Measurements from ENCODE around the gene CFAP251. TPM values are rescaled to one million over a fixed set of nuclear protein-coding genes. Genes with fewer than 3 reads are reported as not detected.
A peak's percentile ranks its signal among the peaks of the same experiment; 100 is the strongest.
"Not testable (repeated sequence)": the region's sequence is repeated elsewhere in the genome, so short reads cannot be mapped to it uniquely, and the experiment has no call there.

The CFAP251 gene
- total RNA-seq, 1 experiment from 2014 or later, result 23.5 TPM

DNA sequence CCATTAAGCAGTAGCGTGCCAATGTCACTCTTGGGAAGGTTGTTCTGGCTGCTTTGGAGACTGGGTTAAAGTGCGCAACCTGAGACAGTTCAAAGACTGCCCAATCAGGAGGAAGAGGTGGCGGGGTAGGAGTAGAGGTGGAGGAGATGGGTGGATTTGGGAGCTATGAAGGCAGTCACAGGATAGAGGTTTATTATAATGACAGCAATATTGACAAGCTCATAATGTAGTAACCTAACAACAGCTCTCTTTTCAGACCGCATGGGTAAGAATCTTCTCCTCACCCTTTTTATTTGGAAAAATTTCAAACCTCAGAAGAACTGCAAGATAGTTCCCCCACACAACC, 35.1 kb upstream of the CFAP251 start:
- DNase-seq (ENCODE audit: unreplicated experiment), result no peak
- POLR2A ChIA-PET, result interaction anchor here (0.6 kb wide), 1 partner anchor 197 kb away, joined by 5 read pairs; no protein-coding TSS in a partner anchor
- no peaks in the 10 kb centered on the region for H3K36me3 Mint-ChIP-seq (ENCODE audit: insufficient read depth, unreplicated experiment)
- no TSS peak for BruUV-seq (replicated peaks)
- intact Hi-C loops (cut with micrococcal nuclease), result no loop called here
- TF ChIP-seq, protein P1, sequence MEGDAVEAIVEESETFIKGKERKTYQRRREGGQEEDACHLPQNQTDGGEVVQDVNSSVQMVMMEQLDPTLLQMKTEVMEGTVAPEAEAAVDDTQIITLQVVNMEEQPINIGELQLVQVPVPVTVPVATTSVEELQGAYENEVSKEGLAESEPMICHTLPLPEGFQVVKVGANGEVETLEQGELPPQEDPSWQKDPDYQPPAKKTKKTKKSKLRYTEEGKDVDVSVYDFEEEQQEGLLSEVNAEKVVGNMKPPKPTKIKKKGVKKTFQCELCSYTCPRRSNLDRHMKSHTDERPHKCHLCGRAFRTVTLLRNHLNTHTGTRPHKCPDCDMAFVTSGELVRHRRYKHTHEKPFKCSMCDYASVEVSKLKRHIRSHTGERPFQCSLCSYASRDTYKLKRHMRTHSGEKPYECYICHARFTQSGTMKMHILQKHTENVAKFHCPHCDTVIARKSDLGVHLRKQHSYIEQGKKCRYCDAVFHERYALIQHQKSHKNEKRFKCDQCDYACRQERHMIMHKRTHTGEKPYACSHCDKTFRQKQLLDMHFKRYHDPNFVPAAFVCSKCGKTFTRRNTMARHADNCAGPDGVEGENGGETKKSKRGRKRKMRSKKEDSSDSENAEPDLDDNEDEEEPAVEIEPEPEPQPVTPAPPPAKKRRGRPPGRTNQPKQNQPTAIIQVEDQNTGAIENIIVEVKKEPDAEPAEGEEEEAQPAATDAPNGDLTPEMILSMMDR (IDR thresholded peaks at IDR 0.05; ENCODE audit: unreplicated experiment), result no peak
- no peaks in the 10 kb centered on the region for H3K4me1 Mint-ChIP-seq (ENCODE audit: insufficient read depth, unreplicated experiment)
- no peaks in the 10 kb centered on the region for H3K9me3 Mint-ChIP-seq (ENCODE audit: unreplicated experiment)
- no peaks in the 10 kb centered on the region for H3K27me3 Mint-ChIP-seq (ENCODE audit: insufficient read depth, unreplicated experiment)
- CTCF ChIA-PET, result interaction anchor here (0.5 to 1.4 kb wide), 4 partner anchors 15 to 125 kb away, joined by 3 to 5 read pairs (median 3); no protein-coding TSS in a partner anchor
- H3K4me3 Mint-ChIP-seq (ENCODE audit: unreplicated experiment), result no peak overlapping the region
- H3K27ac Mint-ChIP-seq (ENCODE audit: low read depth, unreplicated experiment), result no peak overlapping the region

DNA sequence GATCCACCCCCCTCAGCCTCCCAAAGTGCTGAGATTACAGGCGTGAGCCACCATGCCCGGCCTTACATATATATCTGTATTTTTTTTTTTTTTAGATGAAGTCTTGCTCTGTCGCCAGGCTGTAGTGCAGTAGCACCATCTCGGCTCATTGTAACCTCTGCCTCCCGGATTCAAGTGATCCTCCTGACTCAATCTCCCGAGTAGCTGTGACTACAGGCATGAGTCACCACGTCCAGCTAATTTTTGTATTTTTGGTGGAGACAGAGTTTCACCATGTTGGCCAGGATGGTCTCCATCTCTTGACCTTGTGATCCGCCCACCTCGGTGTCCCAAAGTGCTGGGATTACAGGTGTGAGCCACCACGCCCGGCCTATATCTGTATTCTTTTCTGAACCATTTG, 33.3 kb upstream of the CFAP251 start:
- H3K36me3 Mint-ChIP-seq (ENCODE audit: insufficient read depth, unreplicated experiment); H3K27ac Mint-ChIP-seq (ENCODE audit: low read depth, unreplicated experiment); H3K27me3 Mint-ChIP-seq (ENCODE audit: insufficient read depth, unreplicated experiment); H3K4me1 Mint-ChIP-seq (ENCODE audit: insufficient read depth, unreplicated experiment); POLR2A ChIA-PET; H3K9me3 Mint-ChIP-seq (ENCODE audit: unreplicated experiment); H3K4me3 Mint-ChIP-seq (ENCODE audit: unreplicated experiment); BruUV-seq (replicated peaks): not testable (repeated sequence)
- CTCF ChIA-PET, result interaction anchor here (0.8 kb wide), 1 partner anchor 91 kb away, joined by 3 read pairs; no protein-coding TSS in a partner anchor
- DNase-seq (ENCODE audit: unreplicated experiment), result peak; percentile 46
- intact Hi-C loops (cut with micrococcal nuclease), result loop anchor here (5.0 kb wide), 1 partner anchor 137 kb away; the partner anchor contains the start of gene BCL7A

DNA sequence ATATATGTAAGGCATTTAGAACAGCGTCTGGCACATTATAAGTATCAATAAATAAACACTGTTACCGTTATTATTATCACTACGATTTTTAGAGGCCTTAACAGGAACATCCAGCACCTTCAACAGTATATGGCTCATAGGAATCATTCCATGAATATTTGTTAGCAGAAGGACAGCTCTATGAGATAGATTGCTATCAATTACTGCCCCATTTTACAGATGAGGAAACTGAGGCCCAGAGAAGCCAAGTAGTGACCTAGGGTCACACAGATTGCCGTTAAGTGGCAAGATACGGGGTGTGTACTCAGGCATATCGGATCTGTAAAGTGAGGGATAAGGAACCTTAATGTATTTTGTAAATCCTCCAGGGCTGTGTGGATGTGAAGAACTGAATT, 30.3 kb upstream of the CFAP251 start:
- Mint-ChIP-seq H3K27ac (ENCODE audit: low read depth, unreplicated experiment) (peak overlapping the region; percentile 98), H3K27me3 (ENCODE audit: insufficient read depth, unreplicated experiment) (no peaks in the 10 kb centered on the region), H3K4me1 (ENCODE audit: insufficient read depth, unreplicated experiment) (peaks cover 9% of the 10 kb centered on the region), H3K36me3 (ENCODE audit: insufficient read depth, unreplicated experiment) (peaks cover 30% of the 10 kb centered on the region), H3K9me3 (ENCODE audit: unreplicated experiment) (no peaks in the 10 kb centered on the region), H3K4me3 (ENCODE audit: unreplicated experiment) (peak overlapping the region; percentile 98)
- ChIA-PET POLR2A (interaction anchor here (0.5 to 7.5 kb wide), 28 partner anchors 8 to 258 kb away, joined by 3 to 128 read pairs (median 4); partner anchors contain the start of genes BCL7A, RHOF and SETD1B), CTCF (interaction anchor here (0.6 to 3.5 kb wide), 12 partner anchors 10 to 1343 kb away, joined by 3 to 42 read pairs (median 4); partner anchors contain the start of gene RHOF)
- TF ChIP-seq, protein P1 (IDR thresholded peaks at IDR 0.05; ENCODE audit: unreplicated experiment), result no peak
- BruUV-seq (replicated peaks), result TSS peak; percentile 96
- intact Hi-C loops (cut with micrococcal nuclease), result loop anchor here (1.0 to 5.0 kb wide), 4 partner anchors 49 to 191 kb away; partner anchors contain the start of gene BCL7A
- DNase-seq (ENCODE audit: unreplicated experiment), result no peak

DNA sequence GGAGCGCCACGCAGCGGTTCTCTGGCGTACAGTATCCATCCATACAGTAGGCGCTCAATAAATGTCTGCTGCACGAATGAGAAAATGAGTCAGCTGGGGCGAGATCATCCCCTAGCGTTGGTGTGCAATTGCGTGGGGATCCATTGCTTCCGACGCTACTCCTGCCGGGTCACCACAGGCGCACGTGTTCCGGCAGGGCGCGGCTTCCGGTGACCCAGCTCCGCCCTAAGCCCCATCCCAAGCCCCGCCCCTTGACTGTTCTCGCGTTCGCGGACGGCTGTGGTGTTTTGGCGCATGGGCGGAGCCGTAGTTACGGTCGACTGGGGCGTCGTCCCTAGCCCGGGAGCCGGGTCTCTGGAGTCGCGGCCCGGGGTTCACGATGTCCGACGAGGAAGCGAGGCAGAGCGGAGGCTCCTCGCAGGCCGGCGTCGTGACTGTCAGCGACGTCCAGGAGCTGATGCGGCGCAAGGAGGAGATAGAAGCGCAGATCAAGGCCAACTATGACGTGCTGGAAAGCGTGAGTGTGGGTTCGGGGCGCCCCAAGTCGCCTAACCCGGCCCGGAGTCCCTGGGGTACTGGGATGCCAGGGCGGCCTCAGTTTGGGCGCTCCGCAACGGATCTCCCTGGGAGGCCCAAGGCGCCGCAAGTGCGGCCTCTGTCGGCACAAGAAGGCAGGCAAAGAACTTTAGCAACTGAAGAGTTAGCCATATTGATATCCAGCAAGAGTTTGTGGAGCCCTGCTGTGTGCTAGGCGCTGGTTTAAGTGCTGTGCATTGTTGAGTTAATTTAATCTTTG, 29.7 kb upstream of the CFAP251 start, which contains the start of gene PSMD9:
PSMD9 (plus strand) TSS at position 313 of the 796 bp plus-strand sequence; CDS start at position 380, 67 bp downstream.
- H3K4me3 Mint-ChIP-seq (ENCODE audit: unreplicated experiment), result peak within 1 kb of the TSS; percentile 98
- BruUV-seq (replicated peaks), result TSS peak; percentile 74
- H3K4me1 Mint-ChIP-seq (ENCODE audit: insufficient read depth, unreplicated experiment), result peaks cover 13% of the 10 kb centered on the region
- CTCF ChIA-PET, result interaction anchor here (0.5 to 3.5 kb wide), 16 partner anchors 10 to 1343 kb away, joined by 3 to 42 read pairs (median 4); partner anchors contain the start of gene RHOF
- no peaks in the 10 kb centered on the region for H3K9me3 Mint-ChIP-seq (ENCODE audit: unreplicated experiment)
- POLR2A ChIA-PET, result interaction anchor here (0.5 to 7.5 kb wide), 27 partner anchors 8 to 257 kb away, joined by 3 to 128 read pairs (median 4); partner anchors contain the start of genes BCL7A, RHOF and SETD1B
- DNase-seq (ENCODE audit: unreplicated experiment), result peak; percentile 97
- H3K27me3 Mint-ChIP-seq (ENCODE audit: insufficient read depth, unreplicated experiment), result no peaks in the 10 kb centered on the region
- TF ChIP-seq, protein P1 (IDR thresholded peaks at IDR 0.05; ENCODE audit: unreplicated experiment), result peak; percentile 62
- peaks cover 36% of the 10 kb centered on the region for H3K36me3 Mint-ChIP-seq (ENCODE audit: insufficient read depth, unreplicated experiment)
- peak within 1 kb of the TSS; percentile 98 for H3K27ac Mint-ChIP-seq (ENCODE audit: low read depth, unreplicated experiment)
- intact Hi-C loops (cut with micrococcal nuclease), result loop anchor here (1.0 to 5.0 kb wide), 4 partner anchors 49 to 192 kb away; partner anchors contain the start of gene BCL7A
